C4-2B (cell line): Measurements from ENCODE around the gene LZIC.
"Not testable (repeated sequence)": the region's sequence is repeated elsewhere in the genome, so short reads cannot be mapped to it uniquely, and the experiment has no call there.

Experiments
- H3K27ac ChIP-seq: fragments of 450-650 bp; 2 replicates; pipeline ENCODE4 v1.5.1; 2017
- CTCF ChIP-seq: fragments of 450-650 bp; conservative IDR thresholded peaks from 2 replicates; pipeline ENCODE4 v1.5.1; 2017; ENCODE audit warnings: mild to moderate bottlenecking
- ZFX ChIP-seq: fragments of 450-650 bp; IDR thresholded peaks from 2 replicates; pipeline ENCODE4 v1.6.1; 2017

The LZIC gene

GRCh38 chr1:9920606-9921005 is 22.6 kb downstream of the LZIC start:
- H3K27ac ChIP-seq = no peak overlapping the region
- no peak for TF ChIP-seq CTCF
- no peak for TF ChIP-seq ZFX

- no peak overlapping the region for H3K27ac ChIP-seq
- TF ChIP-seq CTCF (no peak), ZFX (no peak)
Measured at GRCh38 chr1:9917901-9918300, 25.3 kb downstream of the LZIC start.

GRCh38 chr1:9917495-9917894 is 25.7 kb downstream of the LZIC start:
- H3K27ac ChIP-seq = not testable (repeated sequence)

GRCh38 chr1:9916452-9916851 is 26.7 kb downstream of the LZIC start:
- H3K27ac ChIP-seq = no peak overlapping the region
- TF ChIP-seq ZFX (no peak), CTCF (no peak)

- no peak overlapping the region for H3K27ac ChIP-seq
- no peak for TF ChIP-seq CTCF
- no peak for TF ChIP-seq ZFX
Measured at GRCh38 chr1:9914610-9914937, 28.6 kb downstream of the LZIC start.

- no peak overlapping the region; the same call in 1 of the 2 replicates for H3K27ac ChIP-seq
- no peak for TF ChIP-seq ZFX
Measured at GRCh38 chr1:9912264-9912936, 30.8 kb downstream of the LZIC start.

- peak overlapping the region; percentile 78 for H3K27ac ChIP-seq
- TF ChIP-seq CTCF = no peak
- TF ChIP-seq ZFX = peak; percentile 31; the same call in 1 of the 2 replicates
Measured at GRCh38 chr1:9910423-9911178, 32.6 kb downstream of the LZIC start.

GRCh38 chr1:9910076-9910422 is 33.1 kb downstream of the LZIC start, which contains the start of gene CTNNBIP1:
CTNNBIP1 (minus strand) TSS chr1:9910269; CDS start chr1:9872064, 38,205 bp downstream.
- TF ChIP-seq CTCF = no peak; the same call in 1 of the 2 replicates
- peak; percentile 24 for TF ChIP-seq ZFX
- peak within 1 kb of the TSS; percentile 89 for H3K27ac ChIP-seq
